Common myeloid progenitor, CD34-positive (primary cell): ENCODE measurements around the gene RAVER1.

Experiments used
- CTCF ChIA-PET: fragments of 350-600 bp; sonication (Branson Sonifier 250); formaldehyde crosslinking; loops from one replicate; lab custom pipeline; 2021; ENCODE audit warnings: antibody characterized with exemption; lab: Charles Lee
- POLR2A ChIA-PET: fragments of 350-600 bp; sonication (Branson Sonifier 250); formaldehyde crosslinking; loops from one replicate; lab custom pipeline; 2021; ENCODE audit warnings: antibody characterized with exemption; lab: Charles Lee
- DNase-seq, 3 donors: peaks; one replicate each; pipeline versions ENCODE4 v3.0.0 to v3.0.0-alpha.2; 2013
- H3K27ac ChIP-seq, 2 experiments: 1 replicate in 1 of 2; 2 replicates in 1 of 2; pipeline ENCODE4 v1.7.0; 2013; ENCODE audit warnings: inconsistent platforms in 2 of 2, low read length in 2 of 2, mild to moderate bottlenecking in 2 of 2, low read depth in 1 of 2, moderate library complexity in 1 of 2; ENCODE audit not compliant: severe bottlenecking in 2 of 2, insufficient read depth in 1 of 2, poor library complexity in 1 of 2
- H3K27me3 ChIP-seq, 5 experiments: replicated peaks in 2 of 5; 1 replicate in 3 of 5; 2 replicates in 2 of 5; pipeline versions ENCODE4 v1.6.1 to v1.7.0; 2013; ENCODE audit warnings: low read length in 4 of 5, mild to moderate bottlenecking in 2 of 5, moderate library complexity in 2 of 5, inconsistent platforms in 1 of 5; ENCODE audit not compliant: insufficient read depth in 5 of 5, control insufficient read depth in 4 of 5
- H3K36me3 ChIP-seq, 4 experiments: 1 replicate in 2 of 4; 2 replicates in 2 of 4; pipeline versions ENCODE4 v1.6.1 to v1.7.0; 2013; ENCODE audit warnings: low read length in 3 of 4, control low read depth in 1 of 4, mild to moderate bottlenecking in 1 of 4; ENCODE audit not compliant: control insufficient read depth in 4 of 4, insufficient read depth in 4 of 4
- H3K4me1 ChIP-seq, 4 experiments: 1 replicate in 3 of 4; 2 replicates in 1 of 4; pipeline versions ENCODE4 v1.6.1 to v1.7.1; 2013; ENCODE audit warnings: low read length in 3 of 4, mild to moderate bottlenecking in 3 of 4, control low read depth in 1 of 4, inconsistent platforms in 1 of 4, moderate library complexity in 1 of 4; ENCODE audit not compliant: control insufficient read depth in 4 of 4, insufficient read depth in 4 of 4; ENCODE audit errors: control extremely low read depth in 1 of 4
- H3K4me3 ChIP-seq, 7 experiments: 1 replicate in 4 of 7; 2 replicates in 3 of 7; pipeline versions ENCODE4 v1.5.1 to v1.7.0; 2013; ENCODE audit warnings: mild to moderate bottlenecking in 7 of 7, low read length in 6 of 7, moderate library complexity in 6 of 7, inconsistent platforms in 2 of 7, low read depth in 2 of 7, control low read depth in 1 of 7; ENCODE audit not compliant: insufficient read depth in 4 of 7, control insufficient read depth in 1 of 7; ENCODE audit errors: extremely low read depth in 1 of 7
- H3K9me3 ChIP-seq, 5 experiments: 1 replicate in 4 of 5; 2 replicates in 1 of 5; pipeline versions ENCODE4 v1.6.1 to v1.7.1; 2013; ENCODE audit warnings: low read length in 4 of 5, mild to moderate bottlenecking in 2 of 5, inconsistent platforms in 1 of 5, low read depth in 1 of 5, moderate library complexity in 1 of 5; ENCODE audit not compliant: control insufficient read depth in 4 of 5, insufficient read depth in 2 of 5; ENCODE audit errors: control extremely low read depth in 1 of 5
- WGBS: methylation state at CpG from one replicate; pipeline ENCODE4 v1.1.5; 2013; ENCODE audit not compliant: insufficient coverage; 5-methylcytosine and 5-hydroxymethylcytosine counted together

Gene RAVER1

GRCh38 chr19:10286803-10287737 is 46.3 kb downstream of the RAVER1 start, which contains the start of gene ICAM4:
ICAM4 (plus strand) TSS chr19:10286955; CDS start chr19:10287013, 58 bp downstream.
- peak within 1 kb of the TSS in 1 of 2 experiments; percentile 73 for H3K27ac ChIP-seq
- WGBS: 1% methylated on average over 50 of the region's 59 CpGs
- peak; percentile 65 to 83 (median 78) for DNase-seq
- H3K9me3 ChIP-seq: no peaks in the 10 kb centered on the region
- H3K4me1 ChIP-seq: peaks cover 0 to 75% (median 71%) of the 10 kb centered on the region in 4 experiments
- POLR2A ChIA-PET: interaction anchor here (1.2 to 5.6 kb wide), 2 partner anchors 8 to 16 kb away, joined by 5 to 60 read pairs; partner anchors contain the start of gene ICAM1
- peaks cover 0 to 24% (median 13%) of the 10 kb centered on the region in 4 experiments for H3K36me3 ChIP-seq
- peaks cover 0 to 24% (median 21%) of the 10 kb centered on the region in 5 experiments for H3K27me3 ChIP-seq
- CTCF ChIA-PET: interaction anchor here (0.9 to 7.6 kb wide), 10 partner anchors 9 to 104 kb away, joined by 3 to 83 read pairs (median 6); partner anchors contain the start of genes ICAM1 and RAVER1
- H3K4me3 ChIP-seq: peak within 1 kb of the TSS in 6 of 7 experiments; percentile 36 to 76 (median 62)

- ChIA-PET CTCF (interaction anchor here (0.9 to 7.6 kb wide), 6 partner anchors 15 to 115 kb away, joined by 3 to 83 read pairs (median 6); partner anchors contain the start of genes ICAM1 and RAVER1), POLR2A (interaction anchor here (1.2 to 5.6 kb wide), 2 partner anchors 14 kb away, joined by 3 to 60 read pairs; partner anchors contain the start of gene ICAM1)
- peak in 1 of 3 donors; percentile 58 for DNase-seq
- Histone ChIP-seq H3K4me1 (peaks cover under 1 to 60% (median 56%) of the 10 kb centered on the region in 4 experiments), H3K36me3 (peaks cover 0 to 24% (median 13%) of the 10 kb centered on the region in 4 experiments), H3K4me3 (no peak overlapping the region), H3K27ac (no peak overlapping the region), H3K9me3 (no peaks in the 10 kb centered on the region), H3K27me3 (peaks cover 0 to 7% (median 6%) of the 10 kb centered on the region in 5 experiments)
- 73% methylated on average over 3 of the region's 4 CpGs for WGBS
These were observed 47.9 kb downstream of the RAVER1 start for GRCh38 chr19:10285393-10285792.

DNA sequence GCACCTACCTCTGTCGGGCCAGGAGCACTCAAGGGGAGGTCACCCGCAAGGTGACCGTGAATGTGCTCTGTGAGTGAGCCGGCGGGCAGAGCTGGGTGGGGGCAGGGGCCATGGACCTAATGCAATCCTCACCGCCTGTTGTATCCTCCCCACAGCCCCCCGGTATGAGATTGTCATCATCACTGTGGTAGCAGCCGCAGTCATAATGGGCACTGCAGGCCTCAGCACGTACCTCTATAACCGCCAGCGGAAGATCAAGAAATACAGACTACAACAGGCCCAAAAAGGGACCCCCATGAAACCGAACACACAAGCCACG is 48.4 kb downstream of the RAVER1 start:
- peaks cover 4 to 60% (median 56%) of the 10 kb centered on the region in 4 experiments for H3K4me1 ChIP-seq
- POLR2A ChIA-PET: interaction anchor here (5.6 kb wide), 1 partner anchor 14 kb away, joined by 60 read pairs; the partner anchor contains the start of gene ICAM1
- DNase-seq: no peak
- WGBS: 94% methylated on average over 11 of the region's 13 CpGs
- H3K36me3 ChIP-seq: peaks cover 0 to 24% (median 13%) of the 10 kb centered on the region in 4 experiments
- no peak overlapping the region for H3K27ac ChIP-seq
- no peak overlapping the region for H3K4me3 ChIP-seq
- H3K27me3 ChIP-seq: peaks cover 0 to 3% (median under 1%) of the 10 kb centered on the region in 5 experiments
- H3K9me3 ChIP-seq: no peaks in the 10 kb centered on the region
- CTCF ChIA-PET: interaction anchor here (1.5 to 3.2 kb wide), 2 partner anchors 14 to 37 kb away, joined by 4 to 16 read pairs; partner anchors contain the start of gene ICAM1

- Histone ChIP-seq H3K9me3 (no peaks in the 10 kb centered on the region), H3K4me1 (peaks cover 5 to 60% (median 55%) of the 10 kb centered on the region in 4 experiments), H3K36me3 (peaks cover 0 to 24% (median 13%) of the 10 kb centered on the region in 4 experiments), H3K4me3 (no peak overlapping the region), H3K27ac (no peak overlapping the region), H3K27me3 (peaks cover 0 to 3% (median 0%) of the 10 kb centered on the region in 5 experiments)
- ChIA-PET CTCF (interaction anchor here (1.0 to 3.2 kb wide), 4 partner anchors 11 to 37 kb away, joined by 3 to 16 read pairs (median 4); partner anchors contain the start of gene ICAM1), POLR2A (interaction anchor here (1.1 to 5.6 kb wide), 2 partner anchors 13 kb away, joined by 4 to 60 read pairs; partner anchors contain the start of gene ICAM1)
- no peak for DNase-seq
- WGBS: 98% methylated on average over 30 of the region's 34 CpGs
These were observed 49.0 kb downstream of the RAVER1 start for GRCh38 chr19:10284065-10284959.

- 96% methylated on average over 20 of the region's 23 CpGs for WGBS
- DNase-seq: no peak
- ChIA-PET CTCF (interaction anchor here (1.0 to 3.2 kb wide), 4 partner anchors 10 to 21 kb away, joined by 3 to 16 read pairs (median 4); partner anchors contain the start of gene ICAM1), POLR2A (interaction anchor here (0.6 to 1.1 kb wide), 2 partner anchors 12 to 140 kb away, joined by 3 to 4 read pairs; partner anchors contain the start of gene ICAM1)
- no peak overlapping the region for H3K27ac ChIP-seq
- peaks cover 0 to 24% (median 13%) of the 10 kb centered on the region in 4 experiments for H3K36me3 ChIP-seq
- H3K4me1 ChIP-seq: peaks cover 5 to 52% (median 47%) of the 10 kb centered on the region in 4 experiments
- H3K27me3 ChIP-seq: no peaks in the 10 kb centered on the region
- H3K4me3 ChIP-seq: no peak overlapping the region
- H3K9me3 ChIP-seq: no peaks in the 10 kb centered on the region
These were observed 49.8 kb downstream of the RAVER1 start for GRCh38 chr19:10283301-10284064.
